Lung (tissue), 12 donors: ENCODE data around the gene GMNC. TPM values are rescaled to one million over a fixed set of nuclear protein-coding genes. Genes with fewer than 3 reads are reported as not detected.

ENCODE experiments used
- ATAC-seq: fragments of 200-7000 bp; cut with Tn5 transposase; one replicate; pipeline ENCODE4 v1.9.1; 2020; ENCODE audit warnings: moderate number of reproducible peaks; ENCODE audit not compliant: insufficient read depth, low FRiP score
- DNase-seq, 3 donors: peaks; one replicate each; pipeline ENCODE4 v3.0.0-alpha.2; 2013 to 2017
- H3K27ac ChIP-seq, 2 donors: one replicate each; pipeline ENCODE4 v1.5.1; 2013; ENCODE audit warnings: mild to moderate bottlenecking in 2 of 2, moderate library complexity in 2 of 2, control low read depth in 1 of 2, inconsistent platforms in 1 of 2, low read depth in 1 of 2, low read length in 1 of 2
- H3K27me3 ChIP-seq, 3 donors: one replicate each; pipeline ENCODE4 v1.5.1; 2013; ENCODE audit warnings: low read length in 2 of 3; ENCODE audit not compliant: control insufficient read depth in 3 of 3, insufficient read depth in 3 of 3
- H3K36me3 ChIP-seq, 4 donors: one replicate each; pipeline ENCODE4 v1.5.1; 2013; ENCODE audit warnings: low read length in 4 of 4, mild to moderate bottlenecking in 1 of 4, moderate library complexity in 1 of 4; ENCODE audit not compliant: control insufficient read depth in 4 of 4, insufficient read depth in 4 of 4
- H3K4me1 ChIP-seq, 5 donors: one replicate each; pipeline ENCODE4 v1.5.1; 2013; ENCODE audit warnings: low read length in 5 of 5, mild to moderate bottlenecking in 2 of 5, moderate library complexity in 1 of 5; ENCODE audit not compliant: control insufficient read depth in 5 of 5, insufficient read depth in 5 of 5
- H3K4me3 ChIP-seq: one replicate; pipeline ENCODE4 v1.5.1; 2013; ENCODE audit warnings: mild to moderate bottlenecking, control low read depth, moderate library complexity
- H3K9ac ChIP-seq, 2 donors: one replicate each; pipeline ENCODE4 v1.5.1; 2013; ENCODE audit warnings: low read length in 2 of 2, control low read depth in 1 of 2; ENCODE audit not compliant: insufficient read depth in 1 of 2
- H3K9me3 ChIP-seq, 4 donors: one replicate each; pipeline ENCODE4 v1.5.1; 2013; ENCODE audit warnings: low read length in 3 of 4, mild to moderate bottlenecking in 1 of 4, moderate library complexity in 1 of 4; ENCODE audit not compliant: control insufficient read depth in 4 of 4, insufficient read depth in 3 of 4
- CTCF ChIP-seq: IDR thresholded peaks from 2 replicates; pipeline ENCODE4 v1.5.1; 2012; ENCODE audit warnings: mild to moderate bottlenecking; ENCODE audit errors: control extremely low read depth, extremely low read depth
- WGBS, 2 donors: extraction: QIAGEN DNeasy Blood & Tissue Kit; methylation state at CpG; one replicate each; pipeline ENCODE4 v1.1.7; 2013; 5-methylcytosine and 5-hydroxymethylcytosine counted together
- polyA plus RNA-seq, 2 donors: library from polyadenylated mRNA; stranded (reverse); fragments of 200-250 nt; gene quantifications; one replicate each; pipeline ENCODE4 v1.2.1, GENCODE V29; 2013
- total RNA-seq, 2 donors: library from RNA; depleted of rRNA in 1 of 2; stranded (reverse); fragments of >200 nt in 1 of 2; gene quantifications; one replicate each; pipeline ENCODE4 v1.2.1, GENCODE V29; 2014 to 2021
- donor health status: control.
- donor health status: control.
- donor health status: Bipolar disorder and iron deficiency.
- donor health status: healthy.
- donor health status: DM: yes; HTN: yes; CAD: no.

GMNC gene
- total and polyA plus RNA-seq, 4 donors: 0.07 to 0.34 (median 0.09) TPM

- DNase-seq: no peak
- no peak overlapping the region for H3K9ac ChIP-seq
- no peak overlapping the region for H3K27ac ChIP-seq
- no peak overlapping the region for H3K4me3 ChIP-seq
- TF ChIP-seq CTCF: no peak
- peaks cover 0 to 4% (median 3%) of the 10 kb centered on the region in 4 donors for H3K9me3 ChIP-seq
- no peaks in the 10 kb centered on the region for H3K36me3 ChIP-seq
- H3K27me3 ChIP-seq: no peaks in the 10 kb centered on the region
- WGBS, 2 donors: 71 to 75% methylated on average over 1 of the region's 1 CpG
- H3K4me1 ChIP-seq: no peaks in the 10 kb centered on the region
- no peak for ATAC-seq
Measured at GRCh38 chr3:190903156-190903555, 40.7 kb upstream of the GMNC start.

GRCh38 chr3:190902292-190902691, 39.8 kb upstream of the GMNC start:
- Histone ChIP-seq H3K36me3 (no peaks in the 10 kb centered on the region), H3K9me3 (peaks cover 0 to 4% (median 3%) of the 10 kb centered on the region in 4 donors), H3K4me1 (no peaks in the 10 kb centered on the region), H3K9ac (no peak overlapping the region), H3K27ac (no peak overlapping the region), H3K4me3 (no peak overlapping the region), H3K27me3 (no peaks in the 10 kb centered on the region)
- DNase-seq (no peak), ATAC-seq (no peak)
- no peak for TF ChIP-seq CTCF
- WGBS, 2 donors: 51 to 64% methylated on average over 2 of the region's 2 CpGs

GRCh38 chr3:190892395-190892902, 30.0 kb upstream of the GMNC start:
- Histone ChIP-seq H3K9me3 (peaks cover 0 to 9% (median 4%) of the 10 kb centered on the region in 4 donors), H3K27ac (no peak overlapping the region), H3K9ac (no peak overlapping the region), H3K4me1 (no peaks in the 10 kb centered on the region), H3K27me3 (no peaks in the 10 kb centered on the region), H3K36me3 (no peaks in the 10 kb centered on the region), H3K4me3 (no peak overlapping the region)
- DNase-seq: no peak
- TF ChIP-seq CTCF: no peak
- 79 to 81% methylated on average over 4 of the region's 4 CpGs for WGBS, 2 donors
- ATAC-seq: no peak

- 77 to 80% methylated on average over 5 of the region's 5 CpGs for WGBS, 2 donors
- DNase-seq (no peak), ATAC-seq (no peak)
- Histone ChIP-seq H3K27me3 (no peaks in the 10 kb centered on the region), H3K9me3 (no peaks in the 10 kb centered on the region), H3K36me3 (no peaks in the 10 kb centered on the region), H3K4me1 (no peaks in the 10 kb centered on the region), H3K4me3 (no peak overlapping the region), H3K27ac (no peak overlapping the region), H3K9ac (no peak overlapping the region)
- TF ChIP-seq CTCF: no peak
Measured at GRCh38 chr3:190886945-190887344, 24.5 kb upstream of the GMNC start.
